Testis (tissue), 3 donors: ENCODE data around the gene ETS2. TPM values are rescaled to one million over a fixed set of nuclear protein-coding genes. Genes with fewer than 3 reads are reported as not detected.

Experiments
- DNase-seq: peaks from one replicate; pipeline ENCODE4 v3.0.0-alpha.2; 2019
- H3K27ac ChIP-seq, 2 donors: fragments of 200-600 bp; sonication (generic); one replicate each; pipeline ENCODE4 v1.5.1; 2019
- H3K27me3 ChIP-seq: fragments of 200-600 bp; sonication (generic); one replicate; pipeline ENCODE4 v1.5.1; 2019
- H3K36me3 ChIP-seq: fragments of 200-600 bp; sonication (generic); one replicate; pipeline ENCODE4 v1.5.1; 2017; ENCODE audit warnings: low read depth; ENCODE audit errors: missing control alignments
- H3K4me1 ChIP-seq: fragments of 200-600 bp; sonication (generic); one replicate; pipeline ENCODE4 v1.5.1; 2019
- H3K4me3 ChIP-seq, 2 donors: fragments of 200-600 bp; sonication (generic); one replicate each; pipeline ENCODE4 v1.5.1; 2017 to 2019
- H3K9me3 ChIP-seq: fragments of 200-600 bp; sonication (generic); one replicate; pipeline ENCODE4 v1.5.1; 2017
- CTCF ChIP-seq, 3 experiments: fragments of 450-650 bp in 2 of 3; fragments of 200-600 bp in 1 of 3; sonication (generic) in 1 of 3; IDR thresholded peaks; one replicate each; pipeline ENCODE4 v1.5.1; 2016 to 2019; ENCODE audit warnings: antibody characterized with exemption in 3 of 3, mild to moderate bottlenecking in 2 of 3, moderate library complexity in 1 of 3
- POLR2A ChIP-seq: fragments of 450-650 bp; IDR thresholded peaks from one replicate; pipeline ENCODE4 v1.6.1; 2017; ENCODE audit warnings: antibody characterized with exemption, mild to moderate bottlenecking, moderate library complexity
- WGBS, 2 donors: methylation state at CpG; one replicate each; pipeline ENCODE4 v1.1.5; 2018; 5-methylcytosine and 5-hydroxymethylcytosine counted together
- intact Hi-C: fragments of 100-400 bp; cut with DNase I; formaldehyde crosslinking; loops from one replicate; pipeline ENCODE4 v1.15.1; 2023; ENCODE audit warnings: low total_unique reads
- polyA plus RNA-seq: library from polyadenylated mRNA; stranded (reverse); fragments of 350-450 nt; fragmentation: Illumina TruSeq; extraction: RNeasy Lipid Tissue Mini Kit (QIAGEN cat#74804); gene quantifications from one replicate; pipeline ENCODE4 v1.2.3, GENCODE V29; 2014; ENCODE audit warnings: low read depth, low replicate concordance; ENCODE audit not compliant: insufficient read depth
- total RNA-seq, 2 donors: library from RNA; depleted of rRNA; stranded (reverse); fragments of >200 nt; gene quantifications; one replicate each; pipeline ENCODE4 v1.2.3, GENCODE V29; 2016

Gene ETS2
- total and polyA plus RNA-seq, 3 donors from 2014 or later, result 13.3 to 19.8 (median 16.2) TPM

GRCh38 chr21:38857152-38857825 lies 51.6 kb downstream of the ETS2 start:
- no peaks in the 10 kb centered on the region for H3K27me3 ChIP-seq
- intact Hi-C loops, result no loop called here
- H3K4me3 ChIP-seq, result no peak overlapping the region
- no peak overlapping the region for H3K27ac ChIP-seq
- 91% methylated on average over 8 of the region's 8 CpGs; no CpG with 5 or more reads in 1 of the 2 donors for WGBS, 2 donors
- H3K36me3 ChIP-seq, result no peaks in the 10 kb centered on the region
- no peak for TF ChIP-seq CTCF (IDR thresholded peaks at IDR 0.05)
- TF ChIP-seq POLR2A, result no peak
- DNase-seq, result no peak
- no peaks in the 10 kb centered on the region for H3K9me3 ChIP-seq
- no peaks in the 10 kb centered on the region for H3K4me1 ChIP-seq

- TF ChIP-seq CTCF (IDR thresholded peaks at IDR 0.05) (no peak), POLR2A (no peak)
- intact Hi-C loops, result no loop called here
Measured at GRCh38 chr21:38858026-38858811, 52.5 kb downstream of the ETS2 start.

GRCh38 chr21:38858812-38859205 lies 53.1 kb downstream of the ETS2 start:
- Histone ChIP-seq H3K36me3 (no peaks in the 10 kb centered on the region), H3K9me3 (no peaks in the 10 kb centered on the region), H3K27me3 (no peaks in the 10 kb centered on the region), H3K4me1 (no peaks in the 10 kb centered on the region), H3K27ac (no peak overlapping the region), H3K4me3 (no peak overlapping the region)
- intact Hi-C loops, result no loop called here
- 79 to 97% methylated on average over 1 of the region's 1 CpG for whole genome bisulfite sequencing, 2 donors
- DNase-seq, result no peak
- TF ChIP-seq POLR2A (no peak), CTCF (IDR thresholded peaks at IDR 0.05) (no peak)

More at GRCh38 chr21:38858026-38858811, 52.5 kb downstream of the ETS2 start:
- DNase-seq, result no peak
- no peaks in the 10 kb centered on the region for H3K36me3 ChIP-seq
- 63 to 65% methylated on average over 8 of the region's 8 CpGs for WGBS, 2 donors
- no peaks in the 10 kb centered on the region for H3K4me1 ChIP-seq
- H3K4me3 ChIP-seq, result no peak overlapping the region
- no peak overlapping the region for H3K27ac ChIP-seq
- H3K9me3 ChIP-seq, result no peaks in the 10 kb centered on the region
- H3K27me3 ChIP-seq, result no peaks in the 10 kb centered on the region

GRCh38 chr21:38859852-38860251 lies 54.1 kb downstream of the ETS2 start:
- no peaks in the 10 kb centered on the region for H3K4me1 ChIP-seq
- H3K9me3 ChIP-seq, result no peaks in the 10 kb centered on the region
- H3K27ac ChIP-seq, result no peak overlapping the region
- DNase-seq, result no peak
- H3K36me3 ChIP-seq, result no peaks in the 10 kb centered on the region
- no peak overlapping the region for H3K4me3 ChIP-seq
- WGBS, 2 donors, result 90 to 94% methylated on average over 5 of the region's 5 CpGs
- intact Hi-C loops, result no loop called here
- H3K27me3 ChIP-seq, result no peaks in the 10 kb centered on the region
- no peak for TF ChIP-seq POLR2A
- TF ChIP-seq CTCF (IDR thresholded peaks at IDR 0.05), result no peak
